ENCODE measurements around the gene C19orf12. TPM values are rescaled to one million over a fixed set of nuclear protein-coding genes. Genes with fewer than 3 reads are reported as not detected.

C19orf12 gene
- total RNA-seq, 2 experiments from 2014 or later: 7.7 TPM

DNA sequence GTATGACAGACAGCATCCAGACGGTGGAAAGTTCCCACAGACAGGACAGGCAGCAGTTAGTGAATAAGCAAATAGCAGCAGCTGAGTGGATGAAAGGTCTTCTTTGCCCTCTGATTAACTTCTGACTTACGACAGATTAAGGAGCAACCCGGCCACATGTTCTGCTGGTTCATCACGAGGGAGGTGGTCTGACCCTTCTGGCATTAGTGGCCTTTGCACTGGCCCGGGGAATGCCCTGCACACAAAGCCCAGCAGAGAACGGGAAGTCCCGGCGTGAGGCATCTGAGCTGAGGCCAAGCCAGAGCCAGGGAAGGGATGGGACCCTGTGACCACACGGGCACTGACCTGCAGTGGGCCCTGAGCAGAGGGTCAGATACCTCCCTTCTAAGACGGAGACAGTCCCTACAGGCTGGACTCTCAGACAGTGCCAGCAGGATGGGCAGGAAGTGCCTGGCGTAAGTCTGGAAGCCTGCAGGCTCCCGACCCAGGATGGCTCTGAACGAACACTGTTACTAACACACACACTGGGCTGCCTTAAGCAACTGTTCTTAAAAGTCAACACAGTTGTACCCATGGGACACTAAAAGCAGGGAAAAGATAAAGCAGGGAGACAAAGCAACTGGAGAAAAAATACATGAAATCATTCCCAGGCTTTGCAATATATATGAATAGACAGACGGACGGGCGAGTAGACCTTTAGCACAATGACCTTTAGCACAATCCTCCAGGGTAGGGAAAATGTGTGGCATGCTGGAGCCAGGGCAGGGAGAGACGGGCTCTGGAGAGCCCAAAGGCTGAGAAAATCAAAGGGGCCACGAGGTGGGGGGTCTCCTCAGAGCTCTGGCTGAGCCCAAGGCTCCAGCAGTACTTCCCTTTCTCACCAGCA, 6.3 kb downstream of the C19orf12 start:
- ATAC-seq (ENCODE audit: poor library complexity) (no peak), DNase-seq (no peak)
- TF ChIP-seq, protein P1, sequence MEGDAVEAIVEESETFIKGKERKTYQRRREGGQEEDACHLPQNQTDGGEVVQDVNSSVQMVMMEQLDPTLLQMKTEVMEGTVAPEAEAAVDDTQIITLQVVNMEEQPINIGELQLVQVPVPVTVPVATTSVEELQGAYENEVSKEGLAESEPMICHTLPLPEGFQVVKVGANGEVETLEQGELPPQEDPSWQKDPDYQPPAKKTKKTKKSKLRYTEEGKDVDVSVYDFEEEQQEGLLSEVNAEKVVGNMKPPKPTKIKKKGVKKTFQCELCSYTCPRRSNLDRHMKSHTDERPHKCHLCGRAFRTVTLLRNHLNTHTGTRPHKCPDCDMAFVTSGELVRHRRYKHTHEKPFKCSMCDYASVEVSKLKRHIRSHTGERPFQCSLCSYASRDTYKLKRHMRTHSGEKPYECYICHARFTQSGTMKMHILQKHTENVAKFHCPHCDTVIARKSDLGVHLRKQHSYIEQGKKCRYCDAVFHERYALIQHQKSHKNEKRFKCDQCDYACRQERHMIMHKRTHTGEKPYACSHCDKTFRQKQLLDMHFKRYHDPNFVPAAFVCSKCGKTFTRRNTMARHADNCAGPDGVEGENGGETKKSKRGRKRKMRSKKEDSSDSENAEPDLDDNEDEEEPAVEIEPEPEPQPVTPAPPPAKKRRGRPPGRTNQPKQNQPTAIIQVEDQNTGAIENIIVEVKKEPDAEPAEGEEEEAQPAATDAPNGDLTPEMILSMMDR (IDR thresholded peaks at IDR 0.05): no peak
- H3K27ac ChIP-seq (ENCODE audit: low read depth in 1 of 2, low read length in 2 of 2): no peak overlapping the region
- H3K36me3 Mint-ChIP-seq (ENCODE audit: low read depth): peaks cover 55% of the 10 kb centered on the region
- no peaks in the 10 kb centered on the region for H3K27me3 Mint-ChIP-seq
- CTCF ChIA-PET: no interaction called here
- POLR2A ChIA-PET: interaction anchor here (0.9 to 1.1 kb wide), 2 partner anchors 102 to 103 kb away, joined by 3 read pairs; partner anchors contain the start of gene POP4
- no peak overlapping the region for H3K4me3 ChIP-seq (ENCODE audit: low read length)
- peaks cover 61% of the 10 kb centered on the region for H3K4me1 ChIP-seq (ENCODE audit: insufficient read depth, low read length)
- H3K4me1 Mint-ChIP-seq (ENCODE audit: low read depth): peaks cover 62% of the 10 kb centered on the region
- intact Hi-C loops (cut with DNase I, micrococcal nuclease): no loop called here
- peak overlapping the region; percentile 25 for H3K4me3 Mint-ChIP-seq
- H3K9me3 Mint-ChIP-seq: no peaks in the 10 kb centered on the region
- no peaks in the 10 kb centered on the region for H3K9me3 ChIP-seq (ENCODE audit: control insufficient read depth in 1 of 2, insufficient read depth in 1 of 2, low read length in 2 of 2)
- H3K27me3 ChIP-seq (ENCODE audit: control insufficient read depth in 1 of 2, insufficient read depth in 2 of 2, low read length in 2 of 2): no peaks in the 10 kb centered on the region
- H3K36me3 ChIP-seq (ENCODE audit: insufficient read depth, low read length): peaks cover 43% of the 10 kb centered on the region
- peak overlapping the region; percentile 89 for H3K27ac Mint-ChIP-seq

DNA sequence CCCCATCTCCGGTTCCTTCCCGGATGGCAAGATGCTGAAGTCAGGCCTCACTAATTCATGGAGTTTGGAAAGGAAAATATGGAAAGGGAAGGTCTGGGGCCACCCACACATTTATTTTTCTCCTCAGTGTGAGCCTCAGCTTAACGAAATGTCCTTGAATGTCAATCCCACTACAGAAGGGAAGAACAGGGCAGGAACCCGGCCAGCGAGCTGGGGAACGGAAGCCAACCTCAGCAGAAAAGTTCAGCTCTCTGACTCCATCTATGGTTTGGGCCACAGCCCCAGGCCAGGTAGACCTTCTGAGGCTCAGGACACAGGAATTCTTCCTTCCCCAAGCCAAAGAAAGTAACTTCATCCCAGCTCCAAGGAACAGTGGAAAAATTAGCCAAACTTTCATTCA, 8.4 kb downstream of the C19orf12 start:
- peaks cover 41% of the 10 kb centered on the region for H3K4me1 Mint-ChIP-seq (ENCODE audit: low read depth)
- H3K27me3 Mint-ChIP-seq: no peaks in the 10 kb centered on the region
- H3K27ac Mint-ChIP-seq: peak overlapping the region; percentile 49
- POLR2A ChIA-PET: interaction anchor here (1.1 to 1.5 kb wide), 5 partner anchors 8 to 100 kb away, joined by 3 to 6 read pairs (median 4); partner anchors contain the start of genes PLEKHF1 and POP4
- TF ChIP-seq, protein P1 (IDR thresholded peaks at IDR 0.05): no peak
- H3K9me3 Mint-ChIP-seq: no peaks in the 10 kb centered on the region
- Histone ChIP-seq H3K27me3 (ENCODE audit: control insufficient read depth in 1 of 2, insufficient read depth in 2 of 2, low read length in 2 of 2) (no peaks in the 10 kb centered on the region), H3K27ac (ENCODE audit: low read depth in 1 of 2, low read length in 2 of 2) (no peak overlapping the region), H3K4me3 (ENCODE audit: low read length) (no peak overlapping the region), H3K36me3 (ENCODE audit: insufficient read depth, low read length) (peaks cover 61% of the 10 kb centered on the region), H3K4me1 (ENCODE audit: insufficient read depth, low read length) (peaks cover 39% of the 10 kb centered on the region), H3K9me3 (ENCODE audit: control insufficient read depth in 1 of 2, insufficient read depth in 1 of 2, low read length in 2 of 2) (no peaks in the 10 kb centered on the region)
- no peak overlapping the region for H3K4me3 Mint-ChIP-seq
- intact Hi-C loops (cut with DNase I, micrococcal nuclease): no loop called here
- DNase-seq: no peak
- no peak for ATAC-seq (ENCODE audit: poor library complexity)
- CTCF ChIA-PET: interaction anchor here (1.6 kb wide), 1 partner anchor 10 kb away, joined by 6 read pairs; no protein-coding TSS in a partner anchor
- peaks cover 49% of the 10 kb centered on the region for H3K36me3 Mint-ChIP-seq (ENCODE audit: low read depth)

GRCh38 chr19:29705706-29706105, 9.4 kb downstream of the C19orf12 start:
- H3K4me1 Mint-ChIP-seq (ENCODE audit: low read depth): peaks cover 32% of the 10 kb centered on the region
- ATAC-seq (ENCODE audit: poor library complexity) (no peak), DNase-seq (no peak)
- no peaks in the 10 kb centered on the region for H3K9me3 ChIP-seq (ENCODE audit: control insufficient read depth in 1 of 2, insufficient read depth in 1 of 2, low read length in 2 of 2)
- H3K9me3 Mint-ChIP-seq: no peaks in the 10 kb centered on the region
- peaks cover 30% of the 10 kb centered on the region for H3K4me1 ChIP-seq (ENCODE audit: insufficient read depth, low read length)
- H3K36me3 Mint-ChIP-seq (ENCODE audit: low read depth): peaks cover 55% of the 10 kb centered on the region
- no peak overlapping the region for H3K27ac ChIP-seq (ENCODE audit: low read depth in 1 of 2, low read length in 2 of 2)
- peaks cover 66% of the 10 kb centered on the region for H3K36me3 ChIP-seq (ENCODE audit: insufficient read depth, low read length)
- no peak overlapping the region for H3K4me3 Mint-ChIP-seq
- no peak overlapping the region for H3K4me3 ChIP-seq (ENCODE audit: low read length)
- CTCF ChIA-PET: no interaction called here
- TF ChIP-seq, protein P1 (IDR thresholded peaks at IDR 0.05): no peak
- no peaks in the 10 kb centered on the region for H3K27me3 Mint-ChIP-seq
- POLR2A ChIA-PET: interaction anchor here (1.1 to 1.4 kb wide), 4 partner anchors 9 to 100 kb away, joined by 4 to 6 read pairs (median 4); partner anchors contain the start of genes PLEKHF1 and POP4
- peak overlapping the region; percentile 49 for H3K27ac Mint-ChIP-seq
- H3K27me3 ChIP-seq (ENCODE audit: control insufficient read depth in 1 of 2, insufficient read depth in 2 of 2, low read length in 2 of 2): no peaks in the 10 kb centered on the region
- intact Hi-C loops (cut with DNase I, micrococcal nuclease): no loop called here

Measured in CD4-positive, alpha-beta T cell (primary cell).